BJ (cell line): ENCODE results near the gene TNPO1. TPM values are rescaled to one million over a fixed set of nuclear protein-coding genes. Genes with fewer than 3 reads are reported as not detected.

Experiments used
- CTCF ChIA-PET: fragments of 350-600 bp; formaldehyde crosslinking; extraction: SDS; loops from one replicate; lab custom pipeline; 2021; ENCODE audit warnings: antibody characterized with exemption, inconsistent platforms; lab: Yijun Ruan, JAX
- POLR2A ChIA-PET: fragments of 300-600 bp; sonication (Branson Sonifier 250); formaldehyde crosslinking; extraction: SDS; loops from one replicate; lab custom pipeline; 2021; ENCODE audit warnings: antibody characterized with exemption; lab: Charles Lee
- DNase-seq: peaks from one replicate; pipeline ENCODE4 v3.0.0-alpha.2; 2011; ENCODE audit warnings: low read depth
- H3K27me3 ChIP-seq: 2 replicates; pipeline ENCODE4 v1.6.0; 2011; ENCODE audit warnings: low read length; ENCODE audit not compliant: control insufficient read depth, insufficient read depth
- H3K36me3 ChIP-seq: 2 replicates; pipeline ENCODE4 v1.5.1; 2011; ENCODE audit warnings: low read length; ENCODE audit not compliant: control insufficient read depth, insufficient read depth
- H3K4me3 ChIP-seq: 2 replicates; pipeline ENCODE4 v1.5.1; 2011; ENCODE audit warnings: low read depth, mild to moderate bottlenecking, control low read depth, low read length
- polyA plus RNA-seq: library from polyadenylated mRNA; depleted of rRNA; stranded (reverse); fragments of >200 nt; gene quantifications from 2 replicates; pipeline ENCODE4 v1.2.3, GENCODE V29; 2011
- TF ChIP-seq, protein P1 (sequence below): IDR thresholded peaks from 2 replicates; pipeline ENCODE4 v1.5.1; 2011; ENCODE audit warnings: low read depth, mild to moderate bottlenecking, control low read depth, inconsistent platforms, low read length, moderate library complexity; ENCODE audit not compliant: insufficient read depth

Gene TNPO1
- polyA plus RNA-seq, 1 experiment = 49.6 TPM

- no peaks in the 10 kb centered on the region for H3K36me3 ChIP-seq
- CTCF ChIA-PET = interaction anchor here (0.6 to 1.6 kb wide), 3 partner anchors 18 to 621 kb away, joined by 3 to 4 read pairs (median 4); no protein-coding TSS in a partner anchor
- POLR2A ChIA-PET = interaction anchor here (0.7 kb wide), 1 partner anchor 138 kb away, joined by 11 read pairs; no protein-coding TSS in a partner anchor
Observed at GRCh38 chr5:72954389-72954788, 137.9 kb downstream of the TNPO1 start.

GRCh38 chr5:72955143-72955767 is 138.8 kb downstream of the TNPO1 start:
- H3K36me3 ChIP-seq = no peaks in the 10 kb centered on the region
- DNase-seq = no peak
- CTCF ChIA-PET = interaction anchor here (0.6 to 1.6 kb wide), 8 partner anchors 14 to 622 kb away, joined by 3 to 7 read pairs (median 4); partner anchors contain the start of gene TMEM174
- TF ChIP-seq, protein P1, sequence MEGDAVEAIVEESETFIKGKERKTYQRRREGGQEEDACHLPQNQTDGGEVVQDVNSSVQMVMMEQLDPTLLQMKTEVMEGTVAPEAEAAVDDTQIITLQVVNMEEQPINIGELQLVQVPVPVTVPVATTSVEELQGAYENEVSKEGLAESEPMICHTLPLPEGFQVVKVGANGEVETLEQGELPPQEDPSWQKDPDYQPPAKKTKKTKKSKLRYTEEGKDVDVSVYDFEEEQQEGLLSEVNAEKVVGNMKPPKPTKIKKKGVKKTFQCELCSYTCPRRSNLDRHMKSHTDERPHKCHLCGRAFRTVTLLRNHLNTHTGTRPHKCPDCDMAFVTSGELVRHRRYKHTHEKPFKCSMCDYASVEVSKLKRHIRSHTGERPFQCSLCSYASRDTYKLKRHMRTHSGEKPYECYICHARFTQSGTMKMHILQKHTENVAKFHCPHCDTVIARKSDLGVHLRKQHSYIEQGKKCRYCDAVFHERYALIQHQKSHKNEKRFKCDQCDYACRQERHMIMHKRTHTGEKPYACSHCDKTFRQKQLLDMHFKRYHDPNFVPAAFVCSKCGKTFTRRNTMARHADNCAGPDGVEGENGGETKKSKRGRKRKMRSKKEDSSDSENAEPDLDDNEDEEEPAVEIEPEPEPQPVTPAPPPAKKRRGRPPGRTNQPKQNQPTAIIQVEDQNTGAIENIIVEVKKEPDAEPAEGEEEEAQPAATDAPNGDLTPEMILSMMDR = no peak
- no peaks in the 10 kb centered on the region for H3K27me3 ChIP-seq
- POLR2A ChIA-PET = interaction anchor here (0.7 kb wide), 1 partner anchor 137 kb away, joined by 11 read pairs; no protein-coding TSS in a partner anchor
- peak overlapping the region; percentile 69 for H3K4me3 ChIP-seq

More at GRCh38 chr5:72954389-72954788, 137.9 kb downstream of the TNPO1 start:
- H3K4me3 ChIP-seq = no peak overlapping the region
- no peak for DNase-seq
- TF ChIP-seq, protein P1 = no peak
- no peaks in the 10 kb centered on the region for H3K27me3 ChIP-seq

DNA sequence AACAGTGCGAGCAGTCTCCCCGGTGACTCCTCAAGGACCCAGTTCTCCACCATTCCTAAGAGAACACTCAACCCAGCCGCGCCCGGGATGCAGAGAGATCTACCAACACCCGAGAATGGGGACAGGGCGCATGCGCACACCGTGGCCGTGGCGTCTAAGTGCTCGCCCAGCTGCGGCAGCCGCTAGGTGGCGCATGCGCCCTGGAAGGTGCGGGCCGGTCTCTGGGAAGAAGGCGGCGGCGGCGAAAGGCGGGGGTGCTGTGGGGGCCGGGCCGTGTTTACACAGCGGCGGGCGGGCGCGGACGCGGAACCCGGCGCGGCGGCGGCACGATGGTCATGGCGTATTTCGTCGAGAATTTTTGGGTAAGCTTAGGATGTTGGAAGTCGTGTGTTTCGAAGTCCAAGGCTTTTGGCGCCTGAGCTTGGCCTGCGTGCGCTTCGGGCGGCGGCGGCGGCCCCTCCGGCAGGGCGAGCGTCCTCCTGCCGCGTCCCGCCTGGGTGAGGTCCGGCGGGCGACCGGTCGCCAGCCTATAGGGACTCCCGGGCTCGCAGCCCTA is 139.4 kb downstream of the TNPO1 start, which contains the start of gene FCHO2:
FCHO2 (plus strand) TSS at position 274 of the 556 bp plus-strand sequence; CDS start at position 330, 56 bp downstream.
- H3K4me3 ChIP-seq = peak within 1 kb of the TSS; percentile 69
- CTCF ChIA-PET = interaction anchor here (0.6 to 1.6 kb wide), 11 partner anchors 15 to 495 kb away, joined by 3 to 7 read pairs (median 3); partner anchors contain the start of gene TMEM174
- no peaks in the 10 kb centered on the region for H3K36me3 ChIP-seq
- POLR2A ChIA-PET = interaction anchor here (0.6 kb wide), 1 partner anchor 568 kb away, joined by 3 read pairs; no protein-coding TSS in a partner anchor
- DNase-seq = peak; percentile 68
- H3K27me3 ChIP-seq = no peaks in the 10 kb centered on the region
- TF ChIP-seq, protein P1 = peak; percentile 81

DNA sequence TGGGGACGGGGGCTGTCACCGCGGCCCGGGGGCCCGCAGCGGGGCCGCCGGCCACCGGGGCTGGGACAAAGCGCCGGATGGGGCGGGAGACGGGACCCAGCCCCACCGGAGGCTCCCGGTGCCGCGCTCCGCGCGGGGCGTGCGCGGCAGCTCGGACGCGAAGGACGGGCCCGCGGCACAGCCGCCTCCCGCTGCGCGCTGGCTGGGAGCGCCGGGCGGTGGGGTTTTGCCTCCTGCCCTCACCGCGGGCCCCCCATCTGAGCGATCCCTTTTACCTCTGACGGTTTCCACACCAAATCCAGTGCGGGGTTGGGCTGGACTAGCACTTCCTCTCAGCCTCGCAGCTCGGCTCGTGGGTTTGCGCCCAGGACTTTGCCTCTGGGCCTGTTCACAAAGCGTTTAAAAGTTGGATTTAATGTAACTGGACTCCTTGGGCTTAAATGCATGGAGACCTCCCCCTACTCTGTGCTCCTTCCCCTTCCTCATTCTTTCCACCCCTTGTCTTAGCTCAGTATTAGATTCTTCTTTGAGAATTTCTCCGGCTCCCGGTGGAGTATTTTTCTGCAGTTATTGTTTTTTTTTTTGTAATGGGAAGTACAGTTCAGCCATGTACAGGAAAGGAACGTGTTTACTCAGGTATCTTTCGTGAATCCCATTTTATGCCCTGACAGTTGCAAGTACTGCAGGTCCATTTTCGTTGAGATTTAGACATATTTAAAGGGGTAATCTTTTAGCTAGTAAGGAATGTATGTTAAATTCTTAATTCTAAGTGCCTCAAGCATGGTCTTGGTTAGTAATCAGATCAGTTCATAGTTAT is 140.1 kb downstream of the TNPO1 start:
- TF ChIP-seq, protein P1 = no peak
- Histone ChIP-seq H3K4me3 (peak overlapping the region; percentile 69), H3K36me3 (no peaks in the 10 kb centered on the region), H3K27me3 (no peaks in the 10 kb centered on the region)
- ChIA-PET POLR2A (interaction anchor here (0.6 kb wide), 1 partner anchor 569 kb away, joined by 3 read pairs; no protein-coding TSS in a partner anchor), CTCF (interaction anchor here (0.6 to 1.6 kb wide), 10 partner anchors 19 to 494 kb away, joined by 3 to 7 read pairs (median 3); partner anchors contain the start of gene TMEM174)
- no peak for DNase-seq
